NCI-H2171 treated with DMSO at 0.1 percent for 48 hours (cell line): ENCODE results near the gene PATL2.
"Not testable (repeated sequence)": the region's sequence is repeated elsewhere in the genome, so short reads cannot be mapped to it uniquely, and the experiment has no call there.

Source experiments
- DNase-seq: peaks from one replicate; lab custom pipeline; 2025; lab: John Stamatoyannopoulos, UW

Gene PATL2

GRCh38 chr15:44690245-44690644 is 20.9 kb downstream of the PATL2 start:
- not testable (repeated sequence) for DNase-seq

GRCh38 chr15:44689318-44689717 is 21.8 kb downstream of the PATL2 start:
- DNase-seq = not testable (repeated sequence)

GRCh38 chr15:44682809-44683682 is 28.1 kb downstream of the PATL2 start:
- peak; percentile 75 for DNase-seq

GRCh38 chr15:44682211-44682610 is 28.9 kb downstream of the PATL2 start:
- no peak for DNase-seq

- no peak for DNase-seq
These were observed 34.4 kb downstream of the PATL2 start for GRCh38 chr15:44676676-44677075.

GRCh38 chr15:44675911-44676310 is 35.2 kb downstream of the PATL2 start:
- DNase-seq = no peak

GRCh38 chr15:44673639-44674038 is 37.5 kb downstream of the PATL2 start:
- no peak for DNase-seq

GRCh38 chr15:44670087-44670950 is 40.8 kb downstream of the PATL2 start:
- no peak for DNase-seq

- DNase-seq = no peak
These were observed 42.2 kb downstream of the PATL2 start for GRCh38 chr15:44668921-44669320.

GRCh38 chr15:44667039-44667360 is 44.1 kb downstream of the PATL2 start:
- no peak for DNase-seq

GRCh38 chr15:44666210-44667038 is 44.7 kb downstream of the PATL2 start:
- DNase-seq = no peak

- DNase-seq = peak; percentile 95
These were observed 47.5 kb downstream of the PATL2 start, which contains the start of gene SPG11 for GRCh38 chr15:44663410-44664308. Gene SPG11 (minus strand): TSS chr15:44663662. CDS start chr15:44663647, 15 bp downstream.

GRCh38 chr15:44662478-44663409 is 48.4 kb downstream of the PATL2 start:
- DNase-seq = peak; percentile 57

GRCh38 chr15:44661576-44661975 is 49.5 kb downstream of the PATL2 start:
- DNase-seq = no peak

GRCh38 chr15:44659056-44659455 is 52.1 kb downstream of the PATL2 start:
- DNase-seq = no peak

- no peak for DNase-seq
These were observed 53.7 kb downstream of the PATL2 start for GRCh38 chr15:44657378-44657777.

- DNase-seq = no peak
These were observed 54.2 kb downstream of the PATL2 start for GRCh38 chr15:44656913-44657312.

GRCh38 chr15:44656298-44656697 is 54.8 kb downstream of the PATL2 start:
- DNase-seq = no peak

GRCh38 chr15:44654858-44655257 is 56.3 kb downstream of the PATL2 start:
- DNase-seq = no peak

GRCh38 chr15:44647637-44648036 is 63.5 kb downstream of the PATL2 start:
- no peak for DNase-seq
